T-helper 2 cell treated with Interferon-gamma antibody and Interleukin-4, amounts not matched to agents 5 μg/mL and 100 μg/mL, for 36 hours (primary cell): ENCODE results near the gene DBNDD1.

Experiments used
- DNase-seq: peaks from one replicate; pipeline ENCODE4 v3.0.0; 2021; ENCODE audit warnings: low spot score
- H3K27ac Mint-ChIP-seq: one replicate; pipeline ENCODE4 v1.8.0; 2021; ENCODE audit warnings: mild to moderate bottlenecking, mixed read lengths
- H3K27me3 Mint-ChIP-seq: one replicate; pipeline ENCODE4 v1.8.0; 2021; ENCODE audit warnings: low read depth, mixed read lengths
- H3K36me3 Mint-ChIP-seq: one replicate; pipeline ENCODE4 v1.8.0; 2021; ENCODE audit warnings: low read depth, mixed read lengths
- H3K4me1 Mint-ChIP-seq: one replicate; pipeline ENCODE4 v1.8.0; 2021; ENCODE audit warnings: low read depth, mixed read lengths
- H3K4me3 Mint-ChIP-seq: one replicate; pipeline ENCODE4 v1.8.0; 2022; ENCODE audit warnings: mild to moderate bottlenecking, moderate library complexity, mixed read lengths
- H3K9me3 Mint-ChIP-seq: one replicate; pipeline ENCODE4 v1.8.0; 2021; ENCODE audit warnings: mixed read lengths

Gene DBNDD1

GRCh38 chr16:90027611-90028010 lies 8.4 kb upstream of the DBNDD1 start:
- Mint-ChIP-seq H3K4me3 (no peak overlapping the region), H3K27ac (no peak overlapping the region), H3K9me3 (peaks cover 8% of the 10 kb centered on the region), H3K27me3 (no peaks in the 10 kb centered on the region), H3K4me1 (peaks cover 8% of the 10 kb centered on the region), H3K36me3 (no peaks in the 10 kb centered on the region)
- DNase-seq: no peak

- H3K27ac Mint-ChIP-seq: no peak overlapping the region
- peaks cover 2% of the 10 kb centered on the region for H3K36me3 Mint-ChIP-seq
- H3K9me3 Mint-ChIP-seq: peaks cover 5% of the 10 kb centered on the region
- no peak for DNase-seq
- H3K4me1 Mint-ChIP-seq: peaks cover 11% of the 10 kb centered on the region
- H3K4me3 Mint-ChIP-seq: no peak overlapping the region
- H3K27me3 Mint-ChIP-seq: no peaks in the 10 kb centered on the region
Measured at GRCh38 chr16:90026135-90026534, 6.9 kb upstream of the DBNDD1 start.

- H3K4me3 Mint-ChIP-seq: peak overlapping the region; percentile 72
- peaks cover 4% of the 10 kb centered on the region for H3K36me3 Mint-ChIP-seq
- H3K27ac Mint-ChIP-seq: no peak overlapping the region
- H3K9me3 Mint-ChIP-seq: peaks cover 5% of the 10 kb centered on the region
- peaks cover 11% of the 10 kb centered on the region for H3K4me1 Mint-ChIP-seq
- H3K27me3 Mint-ChIP-seq: peaks cover 11% of the 10 kb centered on the region
- DNase-seq: no peak
Measured at GRCh38 chr16:90023078-90023447, 3.8 kb upstream of the DBNDD1 start.

- Mint-ChIP-seq H3K27ac (no peak overlapping the region), H3K9me3 (peaks cover 5% of the 10 kb centered on the region), H3K36me3 (peaks cover 4% of the 10 kb centered on the region), H3K4me3 (peak overlapping the region; percentile 72), H3K27me3 (peaks cover 16% of the 10 kb centered on the region), H3K4me1 (peaks cover 11% of the 10 kb centered on the region)
- DNase-seq: peak; percentile 85
Measured at GRCh38 chr16:90022209-90023077, 3.2 kb upstream of the DBNDD1 start.

- H3K27ac Mint-ChIP-seq: no peak overlapping the region
- DNase-seq: no peak
- H3K4me3 Mint-ChIP-seq: peak overlapping the region; percentile 7
- peaks cover 20% of the 10 kb centered on the region for H3K27me3 Mint-ChIP-seq
- H3K4me1 Mint-ChIP-seq: peaks cover 5% of the 10 kb centered on the region
- H3K36me3 Mint-ChIP-seq: peaks cover 4% of the 10 kb centered on the region
- peaks cover 5% of the 10 kb centered on the region for H3K9me3 Mint-ChIP-seq
Measured at GRCh38 chr16:90020838-90021382, 1.7 kb upstream of the DBNDD1 start.

- H3K36me3 Mint-ChIP-seq: peaks cover 4% of the 10 kb centered on the region
- H3K9me3 Mint-ChIP-seq: peaks cover 5% of the 10 kb centered on the region
- H3K4me3 Mint-ChIP-seq: peak overlapping the region; percentile 66
- DNase-seq: no peak
- peaks cover 21% of the 10 kb centered on the region for H3K27me3 Mint-ChIP-seq
- no peak overlapping the region for H3K27ac Mint-ChIP-seq
- H3K4me1 Mint-ChIP-seq: peaks cover 4% of the 10 kb centered on the region
Measured at GRCh38 chr16:90020260-90020837, 1.1 kb upstream of the DBNDD1 start.

GRCh38 chr16:90019543-90020259 lies 445 bp upstream of the DBNDD1 start:
- peaks cover 23% of the 10 kb centered on the region for H3K27me3 Mint-ChIP-seq
- peaks cover 5% of the 10 kb centered on the region for H3K9me3 Mint-ChIP-seq
- peak; percentile 26 for DNase-seq
- H3K36me3 Mint-ChIP-seq: peaks cover 4% of the 10 kb centered on the region
- H3K27ac Mint-ChIP-seq: no peak overlapping the region
- H3K4me1 Mint-ChIP-seq: peaks cover 4% of the 10 kb centered on the region
- H3K4me3 Mint-ChIP-seq: peak overlapping the region; percentile 66

GRCh38 chr16:90018297-90018651 lies 982 bp downstream of the DBNDD1 start:
- Mint-ChIP-seq H3K4me3 (peak overlapping the region; percentile 72), H3K4me1 (peaks cover 4% of the 10 kb centered on the region), H3K9me3 (peaks cover 5% of the 10 kb centered on the region), H3K36me3 (peaks cover 4% of the 10 kb centered on the region), H3K27ac (no peak overlapping the region), H3K27me3 (peaks cover 23% of the 10 kb centered on the region)
- no peak for DNase-seq

GRCh38 chr16:90016339-90016950 lies 2.8 kb downstream of the DBNDD1 start:
- no peaks in the 10 kb centered on the region for H3K9me3 Mint-ChIP-seq
- no peaks in the 10 kb centered on the region for H3K4me1 Mint-ChIP-seq
- no peak for DNase-seq
- H3K4me3 Mint-ChIP-seq: no peak overlapping the region
- H3K27me3 Mint-ChIP-seq: peaks cover 23% of the 10 kb centered on the region
- H3K36me3 Mint-ChIP-seq: peaks cover 2% of the 10 kb centered on the region
- H3K27ac Mint-ChIP-seq: no peak overlapping the region

- H3K27me3 Mint-ChIP-seq: peaks cover 23% of the 10 kb centered on the region
- no peak overlapping the region for H3K4me3 Mint-ChIP-seq
- H3K27ac Mint-ChIP-seq: no peak overlapping the region
- H3K4me1 Mint-ChIP-seq: no peaks in the 10 kb centered on the region
- H3K9me3 Mint-ChIP-seq: no peaks in the 10 kb centered on the region
- no peak for DNase-seq
- H3K36me3 Mint-ChIP-seq: peaks cover 2% of the 10 kb centered on the region
Measured at GRCh38 chr16:90015586-90016338, 3.5 kb downstream of the DBNDD1 start.

GRCh38 chr16:90012991-90013745 lies 6.1 kb downstream of the DBNDD1 start:
- H3K9me3 Mint-ChIP-seq: no peaks in the 10 kb centered on the region
- no peaks in the 10 kb centered on the region for H3K36me3 Mint-ChIP-seq
- H3K4me1 Mint-ChIP-seq: peaks cover 11% of the 10 kb centered on the region
- no peak overlapping the region for H3K27ac Mint-ChIP-seq
- no peak overlapping the region for H3K4me3 Mint-ChIP-seq
- DNase-seq: no peak
- H3K27me3 Mint-ChIP-seq: peaks cover 15% of the 10 kb centered on the region

- H3K27ac Mint-ChIP-seq: no peak overlapping the region
- no peak for DNase-seq
- no peaks in the 10 kb centered on the region for H3K9me3 Mint-ChIP-seq
- H3K4me3 Mint-ChIP-seq: no peak overlapping the region
- peaks cover 9% of the 10 kb centered on the region for H3K27me3 Mint-ChIP-seq
- H3K36me3 Mint-ChIP-seq: no peaks in the 10 kb centered on the region
- H3K4me1 Mint-ChIP-seq: peaks cover 11% of the 10 kb centered on the region
Measured at GRCh38 chr16:90011908-90012501, 7.3 kb downstream of the DBNDD1 start.
